Gastroesophageal sphincter (tissue), 3 donors: ENCODE measurements around the gene TK2.

Experiments
- POLR2AphosphoS5 ChIP-seq: sonication (generic); formaldehyde crosslinking; IDR thresholded peaks from one replicate; pipeline ENCODE4 v1.6.1; 2017; ENCODE audit warnings: antibody characterized with exemption
- TF ChIP-seq, protein P1 (sequence below), 4 experiments: fragments of 200-600 bp in 2 of 4; fragments of 450-650 bp in 2 of 4; sonication (generic) in 1 of 4; IDR thresholded peaks; one replicate each; pipeline ENCODE4 v1.5.1; 2017 to 2019; ENCODE audit warnings: antibody characterized with exemption in 4 of 4, mild to moderate bottlenecking in 2 of 4, moderate library complexity in 2 of 4

DNA sequence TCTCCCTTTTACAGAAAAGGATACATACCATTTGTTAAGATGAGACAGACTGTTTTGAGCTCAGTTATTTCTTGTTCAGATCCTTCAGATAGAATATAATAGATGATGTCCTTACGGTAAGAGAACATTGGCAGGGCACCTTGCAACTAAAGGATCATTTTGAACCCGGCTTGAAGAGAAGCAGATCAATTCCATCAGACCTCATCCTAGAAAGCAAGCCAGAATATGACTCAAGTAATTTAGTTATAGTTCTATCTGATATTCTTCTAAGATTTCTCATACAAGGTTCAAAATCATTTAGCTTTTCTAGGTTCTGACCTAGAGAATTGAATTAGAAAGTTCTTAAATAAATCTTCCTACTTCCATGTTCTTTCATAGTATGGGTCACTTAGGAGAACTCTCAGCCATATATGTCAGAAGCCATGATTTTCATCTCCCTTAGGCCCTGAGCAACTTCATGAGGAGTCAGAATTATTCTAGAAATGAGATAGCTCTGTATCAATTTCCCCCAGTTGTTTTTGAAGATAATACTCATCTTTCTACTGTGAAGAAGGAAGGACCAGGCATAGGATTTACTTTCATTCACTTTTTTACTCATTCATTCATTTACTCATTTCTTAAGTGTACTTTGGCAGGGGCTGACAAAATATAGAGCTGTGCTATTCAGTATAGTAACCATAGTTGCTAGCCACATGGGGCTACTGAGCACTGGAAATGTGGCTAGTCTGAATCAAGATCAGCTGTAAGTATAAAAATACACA lies 13.8 kb upstream of the TK2 start:
- TF ChIP-seq, protein P1, sequence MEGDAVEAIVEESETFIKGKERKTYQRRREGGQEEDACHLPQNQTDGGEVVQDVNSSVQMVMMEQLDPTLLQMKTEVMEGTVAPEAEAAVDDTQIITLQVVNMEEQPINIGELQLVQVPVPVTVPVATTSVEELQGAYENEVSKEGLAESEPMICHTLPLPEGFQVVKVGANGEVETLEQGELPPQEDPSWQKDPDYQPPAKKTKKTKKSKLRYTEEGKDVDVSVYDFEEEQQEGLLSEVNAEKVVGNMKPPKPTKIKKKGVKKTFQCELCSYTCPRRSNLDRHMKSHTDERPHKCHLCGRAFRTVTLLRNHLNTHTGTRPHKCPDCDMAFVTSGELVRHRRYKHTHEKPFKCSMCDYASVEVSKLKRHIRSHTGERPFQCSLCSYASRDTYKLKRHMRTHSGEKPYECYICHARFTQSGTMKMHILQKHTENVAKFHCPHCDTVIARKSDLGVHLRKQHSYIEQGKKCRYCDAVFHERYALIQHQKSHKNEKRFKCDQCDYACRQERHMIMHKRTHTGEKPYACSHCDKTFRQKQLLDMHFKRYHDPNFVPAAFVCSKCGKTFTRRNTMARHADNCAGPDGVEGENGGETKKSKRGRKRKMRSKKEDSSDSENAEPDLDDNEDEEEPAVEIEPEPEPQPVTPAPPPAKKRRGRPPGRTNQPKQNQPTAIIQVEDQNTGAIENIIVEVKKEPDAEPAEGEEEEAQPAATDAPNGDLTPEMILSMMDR (IDR thresholded peaks at IDR 0.05) = no peak
- TF ChIP-seq POLR2AphosphoS5 = no peak
